ENCODE measurements around the gene STRN4.

DNA sequence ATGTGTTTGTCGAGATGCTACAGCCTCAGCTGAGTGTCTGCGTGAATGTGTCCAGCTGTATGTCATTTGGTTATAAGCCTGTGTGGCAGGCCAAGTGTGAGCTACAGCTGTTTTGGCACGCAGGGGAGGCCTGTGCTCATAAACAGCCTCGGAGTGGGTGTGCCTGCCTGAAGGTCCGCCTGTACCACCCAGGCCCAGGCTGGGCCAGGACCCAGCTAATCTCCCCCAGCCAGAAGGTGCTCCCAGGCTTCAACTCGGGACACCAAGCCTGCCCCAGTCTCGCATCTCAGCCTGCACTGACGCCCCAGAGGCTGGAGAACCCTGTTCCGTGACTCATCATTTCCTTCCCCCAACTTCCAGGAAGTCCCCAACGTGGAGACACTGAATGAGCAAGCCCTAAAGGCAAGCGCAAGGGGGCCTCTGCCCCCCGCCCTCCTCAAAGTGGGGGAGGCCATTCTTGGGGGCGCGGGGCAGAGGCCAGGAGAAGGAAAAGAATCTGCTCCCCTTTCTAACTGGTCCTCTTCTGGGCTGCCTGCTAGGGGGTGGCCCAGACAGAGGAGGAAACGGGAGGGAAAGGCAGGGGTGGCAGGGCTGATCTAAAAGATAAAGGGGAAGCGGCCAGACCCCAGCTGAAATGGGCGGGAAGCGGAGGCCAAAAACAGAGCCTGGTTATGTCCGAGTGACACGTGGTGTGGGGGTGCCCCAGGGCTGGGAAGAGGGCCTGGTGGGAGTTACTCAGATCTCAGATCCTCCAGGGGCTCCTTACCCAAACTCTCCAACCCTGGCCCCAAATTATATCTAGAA, 40.2 kb upstream of the STRN4 start:
- TF ChIP-seq, protein P1, sequence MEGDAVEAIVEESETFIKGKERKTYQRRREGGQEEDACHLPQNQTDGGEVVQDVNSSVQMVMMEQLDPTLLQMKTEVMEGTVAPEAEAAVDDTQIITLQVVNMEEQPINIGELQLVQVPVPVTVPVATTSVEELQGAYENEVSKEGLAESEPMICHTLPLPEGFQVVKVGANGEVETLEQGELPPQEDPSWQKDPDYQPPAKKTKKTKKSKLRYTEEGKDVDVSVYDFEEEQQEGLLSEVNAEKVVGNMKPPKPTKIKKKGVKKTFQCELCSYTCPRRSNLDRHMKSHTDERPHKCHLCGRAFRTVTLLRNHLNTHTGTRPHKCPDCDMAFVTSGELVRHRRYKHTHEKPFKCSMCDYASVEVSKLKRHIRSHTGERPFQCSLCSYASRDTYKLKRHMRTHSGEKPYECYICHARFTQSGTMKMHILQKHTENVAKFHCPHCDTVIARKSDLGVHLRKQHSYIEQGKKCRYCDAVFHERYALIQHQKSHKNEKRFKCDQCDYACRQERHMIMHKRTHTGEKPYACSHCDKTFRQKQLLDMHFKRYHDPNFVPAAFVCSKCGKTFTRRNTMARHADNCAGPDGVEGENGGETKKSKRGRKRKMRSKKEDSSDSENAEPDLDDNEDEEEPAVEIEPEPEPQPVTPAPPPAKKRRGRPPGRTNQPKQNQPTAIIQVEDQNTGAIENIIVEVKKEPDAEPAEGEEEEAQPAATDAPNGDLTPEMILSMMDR (IDR thresholded peaks at IDR 0.05 in 2 of 3, conservative IDR thresholded peaks at IDR 0.05 in 1 of 3; ENCODE audit: borderline replicate concordance in 1 of 3, insufficient read depth in 1 of 3, low read depth in 2 of 3, low read length in 2 of 3): no peak
- TF ChIP-seq SP1 (IDR thresholded peaks at IDR 0.05; ENCODE audit: low read depth): no peak; the same call in 1 of the 2 replicates
- TF ChIP-seq ATF3 (IDR thresholded peaks at IDR 0.05): no peak
- TF ChIP-seq POLR2AphosphoS5 (IDR thresholded peaks at IDR 0.05; ENCODE audit: low read depth, low read length): peak; percentile 42
- no peak for TF ChIP-seq YY1 (IDR thresholded peaks at IDR 0.05; ENCODE audit: extremely low read depth, insufficient replicate concordance, low read depth, low read length)
- no peak for TF ChIP-seq SRF (IDR thresholded peaks at IDR 0.05; ENCODE audit: low read depth)
